K562 (cell line): Measurements from ENCODE around the gene PHYH. TPM values are rescaled to one million over a fixed set of nuclear protein-coding genes. Genes with fewer than 3 reads are reported as not detected.

Experiments used
- ATAC-seq: fragments of 200-7000 bp; cut with Tn5 transposase; 3 replicates; pipeline ENCODE4 v1.9.1; 2020; ENCODE audit warnings: moderate library complexity
- BruUV-seq: library from RNA; stranded (reverse); fragments of 400-500 nt; replicated peaks from 2 replicates; lab custom pipeline; 2021; lab: Mats Ljungman, UMichigan
- CTCF ChIA-PET: fragments of 300-600 bp; formaldehyde crosslinking; extraction: SDS; loops from one replicate; lab custom pipeline; 2021; ENCODE audit warnings: low intra/inter-chr PET ratio; lab: Yijun Ruan, JAX
- POLR2A ChIA-PET: fragments of 300-600, 350-650 bp; sonication (Branson Sonifier 250); formaldehyde crosslinking; extraction: SDS; loops from one replicate; lab custom pipeline; 2021; ENCODE audit warnings: antibody characterized with exemption, inconsistent platforms; lab: Yijun Ruan, JAX
- DNase-seq, 4 experiments: peaks; one replicate each; pipeline versions ENCODE4 v3.0.0 to v3.0.0-alpha.2; 2011 to 2018; ENCODE audit warnings: low spot score in 3 of 4, mixed read lengths in 3 of 4; ENCODE audit errors: extremely low read depth in 1 of 4
- FAIRE-seq: peaks from 2 replicates; lab custom pipeline; 2011; peaks lifted over from hg19 to GRCh38; lab: Jason Lieb, UNC
- H2AFZ ChIP-seq: 2 replicates; pipeline ENCODE4 v1.6.0; 2011; ENCODE audit warnings: low read depth, low read length, control low read depth, inconsistent platforms
- H3K27ac ChIP-seq: fragments of 200-600 bp; 3 replicates; pipeline ENCODE4 v1.8.0; 2011; ENCODE audit warnings: low read depth, mild to moderate bottlenecking, control low read depth, inconsistent platforms, low read length, moderate library complexity, mixed read lengths; ENCODE audit errors: extremely low read depth
- H3K27me3 ChIP-seq, 2 experiments: fragments of 300-600 bp in 1 of 2; 2 replicates in 1 of 2; 3 replicates in 1 of 2; pipeline versions ENCODE4 v1.6.0 to v1.8.0; 2011; ENCODE audit warnings: inconsistent platforms in 2 of 2, low read length in 2 of 2, mild to moderate bottlenecking in 1 of 2, mixed read lengths in 1 of 2, moderate library complexity in 1 of 2; ENCODE audit not compliant: control insufficient read depth in 2 of 2, insufficient read depth in 2 of 2
- H3K36me3 ChIP-seq: fragments of 300-600 bp; 3 replicates; pipeline ENCODE4 v1.8.0; 2011; ENCODE audit warnings: mild to moderate bottlenecking, low read length, inconsistent platforms; ENCODE audit not compliant: control insufficient read depth, insufficient read depth
- H3K4me1 ChIP-seq, 2 experiments: fragments of 200-600 bp in 1 of 2; replicated peaks in 1 of 2; 2 replicates in 1 of 2; 3 replicates in 1 of 2; pipeline versions ENCODE4 v1.5.1 to v1.8.0; 2011; ENCODE audit warnings: inconsistent platforms in 2 of 2, low read length in 2 of 2, mild to moderate bottlenecking in 1 of 2, mixed read lengths in 1 of 2, moderate library complexity in 1 of 2; ENCODE audit not compliant: control insufficient read depth in 2 of 2, insufficient read depth in 2 of 2
- H3K4me2 ChIP-seq: 2 replicates; pipeline ENCODE4 v1.6.1; 2011; ENCODE audit warnings: low read length, control low read depth, inconsistent platforms, mixed read lengths; ENCODE audit not compliant: insufficient read depth
- H3K4me3 ChIP-seq: fragments of 200-600 bp; sonication (generic), shearing (Covaris generic); 2 replicates; pipeline ENCODE4 v1.5.1; 2016; ENCODE audit warnings: control low read depth, inconsistent platforms
- H3K79me2 ChIP-seq: fragments of 200-600 bp; 3 replicates; pipeline ENCODE4 v1.8.0; 2011; ENCODE audit warnings: low read length, inconsistent platforms; ENCODE audit not compliant: control insufficient read depth, insufficient read depth
- H3K9ac ChIP-seq, 2 experiments: 2 replicates each; pipeline versions ENCODE4 v1.6.0 to v1.6.1; 2011; ENCODE audit warnings: low read depth in 2 of 2, low read length in 2 of 2, control low read depth in 1 of 2, inconsistent platforms in 1 of 2, mild to moderate bottlenecking in 1 of 2, mixed read lengths in 1 of 2; ENCODE audit not compliant: insufficient read depth in 1 of 2
- H3K9me1 ChIP-seq: one replicate; pipeline ENCODE4 v1.6.0; 2011; ENCODE audit warnings: inconsistent platforms, mild to moderate bottlenecking, low read length, moderate library complexity; ENCODE audit not compliant: control insufficient read depth, insufficient read depth
- H3K9me3 ChIP-seq: replicated peaks from 2 replicates; pipeline ENCODE4 v1.5.1; 2011; ENCODE audit warnings: low read depth, low read length, inconsistent platforms; ENCODE audit not compliant: control insufficient read depth, insufficient read depth
- H4K20me1 ChIP-seq: replicated peaks from 2 replicates; pipeline ENCODE4 v1.6.1; 2011; ENCODE audit warnings: low read length, inconsistent platforms, mixed read lengths; ENCODE audit not compliant: control insufficient read depth, insufficient read depth
- CEBPG ChIP-seq, 3 experiments: fragments of 200-800 bp in 1 of 3; sonication (Bioruptor generic) in 1 of 3; sonication (generic) in 1 of 3; formaldehyde crosslinking in 1 of 3; IDR thresholded peaks in 2 of 3; conservative IDR thresholded peaks in 1 of 3; 2 replicates each; pipeline versions ENCODE4 v1.6.1 to v1.8.0; 2016 to 2022; ENCODE audit warnings: missing compliant biosample characterization in 2 of 3, missing genetic modification characterization in 2 of 3, mild to moderate bottlenecking in 1 of 3, missing genetic modification reagents in 1 of 3
- CREB5 ChIP-seq: fragments of 250-450 bp; sonication (Bioruptor Pico); IDR thresholded peaks from 2 replicates; pipeline ENCODE4 v1.5.0; 2020; ENCODE audit warnings: mild to moderate bottlenecking
- FOXJ3 ChIP-seq: sonication (generic); formaldehyde crosslinking; IDR thresholded peaks from 2 replicates; pipeline ENCODE4 v1.4.0; 2020; ENCODE audit warnings: mild to moderate bottlenecking, missing genetic modification reagents
- HDAC3 ChIP-seq: fragments of 450-650 bp; IDR thresholded peaks from 2 replicates; pipeline ENCODE4 v1.6.1; 2018; ENCODE audit warnings: borderline replicate concordance, mild to moderate bottlenecking, moderate library complexity; ENCODE audit not compliant: partially characterized antibody
- ILK ChIP-seq: fragments of 450-650 bp; IDR thresholded peaks from 2 replicates; pipeline ENCODE4 v1.6.1; 2016; ENCODE audit warnings: missing genetic modification characterization, low read depth, mild to moderate bottlenecking, missing compliant biosample characterization, moderate library complexity, borderline replicate concordance
- KDM5B ChIP-seq: fragments of 200-600 bp; sonication (generic); IDR thresholded peaks from 2 replicates; pipeline ENCODE4 v1.6.1; 2012; ENCODE audit warnings: low read depth, mild to moderate bottlenecking, moderate library complexity, low read length, control low read depth, inconsistent platforms; ENCODE audit not compliant: insufficient replicate concordance
- LCOR ChIP-seq: sonication (generic); formaldehyde crosslinking; IDR thresholded peaks from 2 replicates; pipeline ENCODE4 v1.8.0; 2022; ENCODE audit warnings: mild to moderate bottlenecking, missing genetic modification reagents
- TAF9B ChIP-seq: fragments of 450-650 bp; IDR thresholded peaks from 2 replicates; pipeline ENCODE4 v1.6.1; 2018; ENCODE audit warnings: mild to moderate bottlenecking; ENCODE audit not compliant: partially characterized antibody
- TEAD4 ChIP-seq, 2 experiments: sonication (generic) in 1 of 2; formaldehyde crosslinking in 1 of 2; IDR thresholded peaks; 2 replicates each; pipeline versions ENCODE4 v1.6.1 to v1.8.0; 2012 to 2022; ENCODE audit warnings: borderline replicate concordance in 1 of 2, inconsistent platforms in 1 of 2, low read length in 1 of 2, mild to moderate bottlenecking in 1 of 2, missing genetic modification reagents in 1 of 2
- ZC3H11A ChIP-seq: IDR thresholded peaks from 2 replicates; pipeline ENCODE4 v1.6.1; 2012; ENCODE audit warnings: low read depth, low read length, improper control_type of control experiment
- ZNF324 ChIP-seq: fragments of 250-450 bp; sonication (Bioruptor Pico); IDR thresholded peaks from 2 replicates; pipeline ENCODE4 v1.4.0; 2020; ENCODE audit warnings: mild to moderate bottlenecking
- ZNF57 ChIP-seq: fragments of 450-650 bp; formaldehyde crosslinking; IDR thresholded peaks from 2 replicates; pipeline ENCODE4 v1.4.0; 2020; ENCODE audit warnings: mild to moderate bottlenecking, moderate library complexity
- ZNF584 ChIP-seq: fragments of 200-800 bp; sonication (Bioruptor generic); IDR thresholded peaks from 2 replicates; pipeline ENCODE4 v1.6.1; 2016; ENCODE audit warnings: low read depth, mild to moderate bottlenecking, missing genetic modification characterization, missing compliant biosample characterization
- in situ Hi-C: fragments of 300-500 bp; cut with MboI; formaldehyde crosslinking; loops from 4 replicates; pipeline ENCODE4 v1.15.0; 2018; ENCODE audit warnings: inconsistent platforms, mixed read lengths
- intact Hi-C: fragments of 100-400 bp; cut with micrococcal nuclease; formaldehyde crosslinking; loops from 2 replicates; pipeline ENCODE4 v1.14.2; 2022
- polyA plus RNA-seq, 8 experiments: library from polyadenylated mRNA; depleted of rRNA in 4 of 8; stranded (reverse) in 5 of 8; unstranded in 3 of 8; fragments of >200 nt; fragmentation: Nextera tagmentation in 2 of 8; fragmentation: Illumina TruSeq in 1 of 8; extraction: Ambion mirVana in 2 of 8; extraction: Trizol in 1 of 8; gene quantifications; 2 replicates each; pipeline versions ENCODE4 v1.2.1 to v1.2.3, GENCODE V29; 2011 to 2014; ENCODE audit warnings: inconsistent platforms in 1 of 8, missing spikeins in 1 of 8
- total RNA-seq, 7 experiments: library from RNA; depleted of rRNA in 6 of 7; stranded (reverse); fragments of >200 nt in 6 of 7; fragmentation: Illumina TruSeq in 2 of 7; extraction: Trizol in 2 of 7; gene quantifications; 2 replicates each; pipeline versions ENCODE4 v1.2.1 to v1.2.3, GENCODE V29; 2011 to 2021; ENCODE audit warnings: low replicate concordance in 1 of 7
- TF ChIP-seq, protein P1 (sequence below): sonication (generic); formaldehyde crosslinking; IDR thresholded peaks from 2 replicates; pipeline ENCODE4 v1.8.1; 2023; ENCODE audit warnings: mild to moderate bottlenecking, missing genetic modification reagents
- TF ChIP-seq, protein P2 (sequence below): fragments of 200-800 bp; sonication (Bioruptor generic); IDR thresholded peaks from 2 replicates; pipeline ENCODE4 v1.6.1; 2017; ENCODE audit warnings: missing genetic modification characterization, missing compliant biosample characterization
- TF ChIP-seq, protein P3 (sequence below): sonication (generic); formaldehyde crosslinking; IDR thresholded peaks from 2 replicates; pipeline ENCODE4 v1.8.1; 2023; ENCODE audit warnings: mild to moderate bottlenecking, missing genetic modification reagents, moderate library complexity

The PHYH gene
- total and polyA plus RNA-seq, 9 of the 15 experiments (the other 6 are each of a cell fraction or from before 2014, with no cell fraction given): 3.8 to 6.9 (median 5.7) TPM

DNA sequence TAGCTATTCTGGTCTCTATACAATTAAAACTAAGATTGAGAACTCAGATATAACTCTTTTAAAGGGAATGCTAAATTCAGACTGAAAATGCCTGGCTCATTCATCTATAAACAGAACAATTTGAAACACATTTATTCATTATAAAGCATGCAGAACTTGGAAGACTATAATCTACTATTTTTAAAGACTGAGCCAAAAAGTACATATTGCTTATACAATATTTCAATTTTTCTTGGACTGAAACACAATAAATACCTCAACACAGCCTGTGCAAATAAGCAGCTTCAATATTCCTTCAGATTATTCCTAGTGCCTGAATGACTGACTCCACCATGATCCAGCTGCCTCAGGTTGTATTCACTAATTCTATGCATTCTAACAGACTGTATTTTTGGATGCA, 15.5 kb upstream of the PHYH start:
- Histone ChIP-seq H4K20me1 (no peaks in the 10 kb centered on the region), H3K27me3 (no peaks in the 10 kb centered on the region), H3K4me2 (no peak overlapping the region), H3K9me1 (no peaks in the 10 kb centered on the region), H3K27ac (no peak overlapping the region), H3K79me2 (no peaks in the 10 kb centered on the region), H3K36me3 (peaks cover 6% of the 10 kb centered on the region; the same call in 1 of the 3 replicates), H2AFZ (no peak overlapping the region), H3K9me3 (no peaks in the 10 kb centered on the region), H3K9ac (no peak overlapping the region), H3K4me1 (no peaks in the 10 kb centered on the region; a peak in 1 of 5 replicates), H3K4me3 (no peak overlapping the region)
- CTCF ChIA-PET: no interaction called here
- intact Hi-C loops: no loop called here
- DNase-seq (no peak), ATAC-seq (no peak), FAIRE-seq (no peak)
- in situ Hi-C loops: no loop called here
- POLR2A ChIA-PET: no interaction called here
- no TSS peak for BruUV-seq
- TF ChIP-seq ZNF324 (CRISPR knock-in tag) (no peak), KDM5B (no peak), LCOR (CRISPR knock-in tag) (no peak), TEAD4 (IDR thresholded peaks at IDR 0.05; ENCODE audit: low read length) (no peak), TEAD4 (CRISPR knock-in tag; IDR thresholded peaks at IDR 0.05; ENCODE audit: borderline replicate concordance) (no peak), ILK (tag) (no peak), HDAC3 (no peak), ZNF57 (CRISPR knock-in tag) (no peak), CREB5 (CRISPR knock-in tag) (no peak), TAF9B (no peak), CEBPG (CRISPR knock-in tag; IDR thresholded peaks at IDR 0.05) (no peak), CEBPG (tag; conservative IDR thresholded peaks at IDR 0.05 in 1 of 2, IDR thresholded peaks at IDR 0.05 in 1 of 2) (no peak), ZC3H11A (no peak), ZNF584 (CRISPR knock-in tag) (no peak), FOXJ3 (CRISPR knock-in tag) (no peak)
- TF ChIP-seq, protein P1, sequence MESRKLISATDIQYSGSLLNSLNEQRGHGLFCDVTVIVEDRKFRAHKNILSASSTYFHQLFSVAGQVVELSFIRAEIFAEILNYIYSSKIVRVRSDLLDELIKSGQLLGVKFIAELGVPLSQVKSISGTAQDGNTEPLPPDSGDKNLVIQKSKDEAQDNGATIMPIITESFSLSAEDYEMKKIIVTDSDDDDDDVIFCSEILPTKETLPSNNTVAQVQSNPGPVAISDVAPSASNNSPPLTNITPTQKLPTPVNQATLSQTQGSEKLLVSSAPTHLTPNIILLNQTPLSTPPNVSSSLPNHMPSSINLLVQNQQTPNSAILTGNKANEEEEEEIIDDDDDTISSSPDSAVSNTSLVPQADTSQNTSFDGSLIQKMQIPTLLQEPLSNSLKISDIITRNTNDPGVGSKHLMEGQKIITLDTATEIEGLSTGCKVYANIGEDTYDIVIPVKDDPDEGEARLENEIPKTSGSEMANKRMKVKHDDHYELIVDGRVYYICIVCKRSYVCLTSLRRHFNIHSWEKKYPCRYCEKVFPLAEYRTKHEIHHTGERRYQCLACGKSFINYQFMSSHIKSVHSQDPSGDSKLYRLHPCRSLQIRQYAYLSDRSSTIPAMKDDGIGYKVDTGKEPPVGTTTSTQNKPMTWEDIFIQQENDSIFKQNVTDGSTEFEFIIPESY (CRISPR knock-in tag): no peak
- TF ChIP-seq, protein P2, sequence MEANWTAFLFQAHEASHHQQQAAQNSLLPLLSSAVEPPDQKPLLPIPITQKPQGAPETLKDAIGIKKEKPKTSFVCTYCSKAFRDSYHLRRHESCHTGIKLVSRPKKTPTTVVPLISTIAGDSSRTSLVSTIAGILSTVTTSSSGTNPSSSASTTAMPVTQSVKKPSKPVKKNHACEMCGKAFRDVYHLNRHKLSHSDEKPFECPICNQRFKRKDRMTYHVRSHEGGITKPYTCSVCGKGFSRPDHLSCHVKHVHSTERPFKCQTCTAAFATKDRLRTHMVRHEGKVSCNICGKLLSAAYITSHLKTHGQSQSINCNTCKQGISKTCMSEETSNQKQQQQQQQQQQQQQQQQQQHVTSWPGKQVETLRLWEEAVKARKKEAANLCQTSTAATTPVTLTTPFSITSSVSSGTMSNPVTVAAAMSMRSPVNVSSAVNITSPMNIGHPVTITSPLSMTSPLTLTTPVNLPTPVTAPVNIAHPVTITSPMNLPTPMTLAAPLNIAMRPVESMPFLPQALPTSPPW (CRISPR knock-in tag): no peak
- TF ChIP-seq, protein P3, sequence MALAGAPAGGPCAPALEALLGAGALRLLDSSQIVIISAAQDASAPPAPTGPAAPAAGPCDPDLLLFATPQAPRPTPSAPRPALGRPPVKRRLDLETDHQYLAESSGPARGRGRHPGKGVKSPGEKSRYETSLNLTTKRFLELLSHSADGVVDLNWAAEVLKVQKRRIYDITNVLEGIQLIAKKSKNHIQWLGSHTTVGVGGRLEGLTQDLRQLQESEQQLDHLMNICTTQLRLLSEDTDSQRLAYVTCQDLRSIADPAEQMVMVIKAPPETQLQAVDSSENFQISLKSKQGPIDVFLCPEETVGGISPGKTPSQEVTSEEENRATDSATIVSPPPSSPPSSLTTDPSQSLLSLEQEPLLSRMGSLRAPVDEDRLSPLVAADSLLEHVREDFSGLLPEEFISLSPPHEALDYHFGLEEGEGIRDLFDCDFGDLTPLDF (CRISPR knock-in tag): no peak
